ENCODE results near the gene TSPAN12. TPM values are rescaled to one million over a fixed set of nuclear protein-coding genes. Genes with fewer than 3 reads are reported as not detected.
"Not testable (repeated sequence)": the region's sequence is repeated elsewhere in the genome, so short reads cannot be mapped to it uniquely, and the experiment has no call there.

TSPAN12 gene
- 3.1 TPM for polyA plus RNA-seq (2013, experiment 1 of 2; ENCODE audit: insufficient read length)
- 3.3 TPM for polyA plus RNA-seq (2013, experiment 2 of 2; ENCODE audit: insufficient read length)

GRCh38 chr7:120857588-120858573, at the start of gene TSPAN12:
TSS of gene TSPAN12 (minus strand) at chr7:120858144. CDS start at chr7:120856763, 1,381 bp downstream.
- DNase-seq = peak; percentile 86

- DNase-seq = no peak
Observed at GRCh38 chr7:120898715-120899499, 41.0 kb upstream of the TSPAN12 start.

GRCh38 chr7:120895253-120895652, 37.3 kb upstream of the TSPAN12 start:
- DNase-seq = not testable (repeated sequence)

GRCh38 chr7:120885602-120886001, 27.7 kb upstream of the TSPAN12 start:
- not testable (repeated sequence) for DNase-seq

- no peak for DNase-seq
Observed at GRCh38 chr7:120877701-120878100, 19.8 kb upstream of the TSPAN12 start.

GRCh38 chr7:120876922-120877321, 19.0 kb upstream of the TSPAN12 start:
- DNase-seq = no peak

- no peak for DNase-seq
Observed at GRCh38 chr7:120874722-120875121, 16.8 kb upstream of the TSPAN12 start.

- DNase-seq = no peak
Observed at GRCh38 chr7:120874016-120874415, 16.1 kb upstream of the TSPAN12 start.

GRCh38 chr7:120873401-120873800, 15.5 kb upstream of the TSPAN12 start:
- DNase-seq = no peak

- no peak for DNase-seq
Observed at GRCh38 chr7:120869700-120870099, 11.8 kb upstream of the TSPAN12 start.

- no peak for DNase-seq
Observed at GRCh38 chr7:120867932-120868331, 10.0 kb upstream of the TSPAN12 start.

GRCh38 chr7:120865191-120865981, 7.4 kb upstream of the TSPAN12 start:
- DNase-seq = no peak

GRCh38 chr7:120864141-120864900, 6.4 kb upstream of the TSPAN12 start:
- DNase-seq = no peak

- DNase-seq = no peak
Observed at GRCh38 chr7:120862987-120863590, 5.1 kb upstream of the TSPAN12 start.

- DNase-seq = no peak
Observed at GRCh38 chr7:120860156-120860555, 2.2 kb upstream of the TSPAN12 start.

- DNase-seq = no peak
Observed at GRCh38 chr7:120859459-120859858, 1.5 kb upstream of the TSPAN12 start.

GRCh38 chr7:120856621-120857352, 1.2 kb downstream of the TSPAN12 start:
- DNase-seq = peak; percentile 40

GRCh38 chr7:120856198-120856597, 1.7 kb downstream of the TSPAN12 start:
- DNase-seq = no peak

GRCh38 chr7:120852700-120853099, 5.2 kb downstream of the TSPAN12 start:
- DNase-seq = no peak

GRCh38 chr7:120843109-120843508, 14.8 kb downstream of the TSPAN12 start:
- no peak for DNase-seq
